GM19099 (cell line): ENCODE data around the gene QSOX2.

Source experiments
- POLR2A ChIP-seq: IDR thresholded peaks from 3 replicates; pipeline ENCODE4 v1.6.1; 2011; ENCODE audit warnings: low read depth; ENCODE audit not compliant: insufficient read length; ENCODE audit errors: extremely low read depth

Gene QSOX2

GRCh38 chr9:136229096-136230065 lies 16.2 kb downstream of the QSOX2 start:
- no peak for TF ChIP-seq POLR2A

- no peak for TF ChIP-seq POLR2A
Measured at GRCh38 chr9:136228107-136228875, 17.3 kb downstream of the QSOX2 start.

- no peak for TF ChIP-seq POLR2A
Measured at GRCh38 chr9:136226680-136227407, 18.8 kb downstream of the QSOX2 start.

- no peak for TF ChIP-seq POLR2A
Measured at GRCh38 chr9:136225748-136226679, 19.6 kb downstream of the QSOX2 start.

GRCh38 chr9:136225366-136225747 lies 20.3 kb downstream of the QSOX2 start:
- TF ChIP-seq POLR2A: peak; percentile 32

- TF ChIP-seq POLR2A: no peak
Measured at GRCh38 chr9:136223871-136224640, 21.6 kb downstream of the QSOX2 start.

GRCh38 chr9:136222906-136223285 lies 22.7 kb downstream of the QSOX2 start:
- TF ChIP-seq POLR2A: no peak

- no peak for TF ChIP-seq POLR2A
Measured at GRCh38 chr9:136222166-136222905, 23.3 kb downstream of the QSOX2 start.

- no peak for TF ChIP-seq POLR2A
Measured at GRCh38 chr9:136220017-136220729, 25.4 kb downstream of the QSOX2 start.

- no peak for TF ChIP-seq POLR2A
Measured at GRCh38 chr9:136219276-136219675, 26.3 kb downstream of the QSOX2 start.

GRCh38 chr9:136218673-136219072 lies 26.9 kb downstream of the QSOX2 start:
- no peak for TF ChIP-seq POLR2A

GRCh38 chr9:136218271-136218670 lies 27.3 kb downstream of the QSOX2 start:
- TF ChIP-seq POLR2A: no peak
